Parathyroid adenoma (tissue), 2 donors: ENCODE results near the gene FCER2.

Source experiments
- H2AFZ ChIP-seq: fragments of 300-600 bp; sonication (generic); one replicate; pipeline ENCODE4 v1.7.0; 2017; ENCODE audit warnings: antibody characterized with exemption, mild to moderate bottlenecking
- H3K27ac ChIP-seq: fragments of 300-600 bp; sonication (generic); one replicate; pipeline ENCODE4 v1.7.0; 2017
- H3K27me3 ChIP-seq: fragments of 300-600 bp; sonication (generic); one replicate; pipeline ENCODE4 v1.7.0; 2017; ENCODE audit warnings: low read length; ENCODE audit not compliant: control insufficient read depth, insufficient read depth
- H3K36me3 ChIP-seq: fragments of 300-600 bp; sonication (generic); one replicate; pipeline ENCODE4 v1.7.0; 2017; ENCODE audit warnings: low read length; ENCODE audit not compliant: control insufficient read depth, insufficient read depth
- H3K4me1 ChIP-seq: fragments of 300-600 bp; sonication (generic); one replicate; pipeline ENCODE4 v1.7.0; 2017; ENCODE audit warnings: control low read depth
- H3K4me2 ChIP-seq: fragments of 300-600 bp; sonication (generic); one replicate; pipeline ENCODE4 v1.7.0; 2017; ENCODE audit warnings: low read length
- H3K4me3 ChIP-seq: fragments of 300-600 bp; sonication (generic); one replicate; pipeline ENCODE4 v1.7.0; 2017; ENCODE audit warnings: low read depth, low read length
- H3K79me2 ChIP-seq: fragments of 300-600 bp; sonication (generic); one replicate; pipeline ENCODE4 v1.7.0; 2017; ENCODE audit warnings: control low read depth
- H3K9ac ChIP-seq: fragments of 300-600 bp; sonication (generic); one replicate; pipeline ENCODE4 v1.7.0; 2017; ENCODE audit warnings: mild to moderate bottlenecking
- H3K9me3 ChIP-seq: fragments of 300-600 bp; sonication (generic); one replicate; pipeline ENCODE4 v1.7.0; 2017; ENCODE audit warnings: low read length; ENCODE audit not compliant: control insufficient read depth
- CTCF ChIP-seq: fragments of 300-600 bp; sonication (generic); IDR thresholded peaks from one replicate; pipeline ENCODE4 v1.7.0; 2017; ENCODE audit warnings: antibody characterized with exemption, mild to moderate bottlenecking
- donor health status: primary hyperparathyroidism.

FCER2 gene

GRCh38 chr19:7731218-7731595 lies 29.3 kb upstream of the FCER2 start:
- no peak overlapping the region for H3K9ac ChIP-seq
- H3K36me3 ChIP-seq: no peaks in the 10 kb centered on the region
- TF ChIP-seq CTCF: no peak
- H3K9me3 ChIP-seq: no peaks in the 10 kb centered on the region
- no peaks in the 10 kb centered on the region for H3K79me2 ChIP-seq
- H3K27ac ChIP-seq: no peak overlapping the region
- H3K4me3 ChIP-seq: no peak overlapping the region
- H3K27me3 ChIP-seq: no peaks in the 10 kb centered on the region
- no peaks in the 10 kb centered on the region for H3K4me1 ChIP-seq
- H2AFZ ChIP-seq: no peak overlapping the region
- H3K4me2 ChIP-seq: no peak overlapping the region

- H3K4me2 ChIP-seq: no peak overlapping the region
- no peaks in the 10 kb centered on the region for H3K9me3 ChIP-seq
- H3K4me1 ChIP-seq: no peaks in the 10 kb centered on the region
- H3K4me3 ChIP-seq: no peak overlapping the region
- no peak overlapping the region for H3K27ac ChIP-seq
- no peak overlapping the region for H2AFZ ChIP-seq
- no peak overlapping the region for H3K9ac ChIP-seq
- TF ChIP-seq CTCF: no peak
- H3K79me2 ChIP-seq: no peaks in the 10 kb centered on the region
- no peaks in the 10 kb centered on the region for H3K27me3 ChIP-seq
- no peaks in the 10 kb centered on the region for H3K36me3 ChIP-seq
Observed at GRCh38 chr19:7730286-7731217, 28.6 kb upstream of the FCER2 start.

DNA sequence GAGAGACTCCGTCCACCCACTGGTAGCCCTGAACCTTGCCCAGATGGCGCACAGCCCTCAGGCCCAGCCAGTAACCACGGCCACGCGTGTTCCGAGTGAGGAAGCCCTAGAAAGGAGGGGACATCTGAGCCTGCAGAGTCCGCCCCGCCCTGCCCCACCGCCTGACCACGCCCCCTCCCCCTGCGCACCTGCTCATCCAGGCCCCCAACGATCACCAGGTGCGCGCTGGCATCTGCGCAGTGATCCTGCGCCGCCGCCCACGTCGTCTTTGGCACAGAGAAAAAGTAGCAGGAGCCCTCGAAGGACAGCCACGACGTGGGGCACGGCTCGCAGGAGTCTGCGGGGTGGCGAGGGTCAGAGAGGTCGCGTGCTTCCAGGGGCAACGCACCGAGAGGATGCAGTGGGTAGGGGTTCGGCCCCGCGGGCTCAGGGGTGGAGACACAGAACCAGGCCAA lies 27.9 kb upstream of the FCER2 start:
- Histone ChIP-seq H3K4me3 (no peak overlapping the region), H3K4me2 (no peak overlapping the region), H3K4me1 (no peaks in the 10 kb centered on the region), H3K27ac (no peak overlapping the region), H3K27me3 (no peaks in the 10 kb centered on the region), H3K36me3 (no peaks in the 10 kb centered on the region), H2AFZ (no peak overlapping the region), H3K9ac (no peak overlapping the region), H3K9me3 (no peaks in the 10 kb centered on the region), H3K79me2 (no peaks in the 10 kb centered on the region)
- no peak for TF ChIP-seq CTCF

DNA sequence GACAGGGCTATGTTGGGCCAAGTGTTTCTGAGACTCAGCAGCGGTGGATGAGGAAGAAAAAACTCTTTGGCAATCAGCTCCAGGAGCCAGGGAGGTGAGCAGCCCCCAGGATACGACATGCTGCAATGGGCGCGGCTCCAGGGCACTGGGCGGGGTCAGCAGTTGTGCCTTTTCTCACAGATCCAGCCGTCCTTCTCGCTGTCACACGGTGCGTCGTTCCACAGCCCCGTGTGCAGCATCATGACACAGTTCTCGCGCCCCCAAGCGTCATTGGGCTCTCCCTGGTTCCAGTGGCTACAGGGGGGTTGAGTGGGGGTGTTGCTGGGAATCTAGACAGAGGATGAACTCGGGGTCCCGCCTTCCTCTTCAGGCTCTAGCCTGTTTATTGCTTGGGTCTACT lies 27.3 kb upstream of the FCER2 start:
- Histone ChIP-seq H3K79me2 (no peaks in the 10 kb centered on the region), H3K9me3 (no peaks in the 10 kb centered on the region), H3K27ac (no peak overlapping the region), H3K4me2 (no peak overlapping the region), H3K9ac (no peak overlapping the region), H3K4me3 (no peak overlapping the region), H3K4me1 (no peaks in the 10 kb centered on the region), H2AFZ (no peak overlapping the region), H3K36me3 (no peaks in the 10 kb centered on the region), H3K27me3 (no peaks in the 10 kb centered on the region)
- TF ChIP-seq CTCF: no peak

GRCh38 chr19:7725791-7726190 lies 23.9 kb upstream of the FCER2 start:
- Histone ChIP-seq H3K4me1 (no peaks in the 10 kb centered on the region), H3K36me3 (no peaks in the 10 kb centered on the region), H3K79me2 (no peaks in the 10 kb centered on the region), H3K4me2 (no peak overlapping the region), H3K27ac (no peak overlapping the region), H2AFZ (no peak overlapping the region), H3K9ac (no peak overlapping the region), H3K4me3 (no peak overlapping the region), H3K27me3 (no peaks in the 10 kb centered on the region), H3K9me3 (no peaks in the 10 kb centered on the region)
- no peak for TF ChIP-seq CTCF
